Activated naive CD4-positive, alpha-beta T cell treated with anti-CD3 and anti-CD28 coated beads, Interleukin-2, amount 10 ng/mL, durations not matched to agents 5 hours and 36 hours (primary cell): Measurements from ENCODE around the gene CXCR2. TPM values are rescaled to one million over a fixed set of nuclear protein-coding genes. Genes with fewer than 3 reads are reported as not detected.

Experiments used
- total RNA-seq, 2 experiments: library from RNA; stranded (reverse); gene quantifications; one replicate each; pipeline ENCODE4 v1.2.3, GENCODE V29; 2021

CXCR2 gene
- total RNA-seq: under 1 TPM; 0.17 to 0.43 TPM

DNA sequence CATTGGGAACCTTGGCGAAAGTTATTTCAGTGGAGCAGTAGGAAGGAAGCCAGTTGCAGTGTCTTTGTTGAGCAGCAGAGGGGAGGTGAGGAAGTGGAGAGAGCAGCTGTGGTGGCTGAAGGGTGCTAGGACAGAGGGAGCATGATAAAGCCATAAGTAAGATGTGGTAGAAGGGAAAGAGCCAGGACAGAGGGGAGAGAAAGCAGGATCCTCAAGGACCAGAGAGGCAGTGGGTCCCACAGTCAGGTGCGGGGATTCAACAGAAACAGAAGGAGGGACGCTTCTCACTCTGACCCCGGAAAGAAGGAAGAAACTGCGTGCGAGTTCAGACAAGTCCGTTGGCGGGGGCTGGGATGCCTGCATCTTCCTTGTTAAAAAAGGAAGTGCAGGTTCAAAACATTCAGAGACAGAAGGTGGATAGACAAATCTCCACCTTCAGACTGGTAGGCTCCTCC, at the start of gene CXCR2:
CXCR2 (plus strand) TSS at position 403 of the 455 bp plus-strand sequence. CDS start 8,774 bp downstream, outside the sequence.

DNA sequence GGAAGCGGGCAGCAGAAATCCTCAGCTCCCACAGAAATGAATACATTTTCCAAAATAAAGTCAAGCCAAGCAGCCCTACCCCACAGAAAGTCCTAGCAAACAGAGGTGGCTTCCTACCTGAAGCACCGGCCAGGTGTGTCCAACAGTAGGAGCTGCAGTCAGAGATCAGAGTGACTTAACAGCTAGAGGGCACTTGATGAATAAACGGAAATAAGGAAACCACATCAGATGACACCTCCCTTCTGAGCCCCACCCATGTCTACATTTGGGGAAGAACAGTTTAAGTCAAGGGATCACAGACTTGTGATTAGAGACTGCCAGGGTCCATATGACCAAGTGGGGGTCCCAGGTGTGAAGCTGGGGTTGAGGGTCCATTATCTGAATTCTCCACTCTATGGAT, 41.0 kb downstream of the CXCR2 start, which contains the start of gene CXCR1:
CXCR1 (minus strand) TSS at position 172 of the 400 bp plus-strand sequence. CDS start 1,751 bp downstream, outside the sequence.

Other genes with a start within 250 kb of the CXCR2 start
- 10 to 100 TPM in 1 of 2 experiments, 1 to 10 TPM in 1; 8.0 to 10.3 TPM for gene TNS1, start 123.0 kb upstream of the CXCR2 start, total RNA-seq
- under 1 TPM; 0.36 to 0.88 TPM for gene RUFY4, start 56.8 kb upstream of the CXCR2 start, total RNA-seq
- under 1 TPM; 0.28 to 0.53 TPM for gene CXCR1, start 40.9 kb downstream of the CXCR2 start, total RNA-seq
- 100 to 1,000 TPM; 621 to 635 TPM for gene ARPC2, start 91.2 kb downstream of the CXCR2 start, total RNA-seq
- gene GPBAR1, start 135.0 kb downstream of the CXCR2 start, total RNA-seq: under 1 TPM; 0.63 to 0.82 TPM
- gene AAMP, start 144.1 kb downstream of the CXCR2 start, total RNA-seq: 10 to 100 TPM; 45.8 to 46.4 TPM
- 10 to 100 TPM; 29.6 to 33.5 TPM for gene PNKD, start 144.5 kb downstream of the CXCR2 start, total RNA-seq
- 10 to 100 TPM; 79.6 to 85.0 TPM for gene TMBIM1, start 166.5 kb downstream of the CXCR2 start, total RNA-seq
- gene CATIP, start 230.8 kb downstream of the CXCR2 start, total RNA-seq: not detected